ENCODE measurements around the gene NRG2.

Gene NRG2

GRCh38 chr5:139845846-139846681, 197.0 kb downstream of the NRG2 start:
- TF ChIP-seq OSR1 (CRISPR knock-in tag; IDR thresholded peaks at IDR 0.05): no peak
- no peak for ATAC-seq

GRCh38 chr5:139844472-139845145, 198.5 kb downstream of the NRG2 start:
- TF ChIP-seq GLIS3 (CRISPR knock-in tag; IDR thresholded peaks at IDR 0.05) (no peak), RARB (CRISPR knock-in tag; IDR thresholded peaks at IDR 0.05) (no peak)
- peak; percentile 88 for ATAC-seq

- no peak for ATAC-seq
- TF ChIP-seq ZFP3 (CRISPR knock-in tag; IDR thresholded peaks at IDR 0.05) (no peak), PPARA (CRISPR knock-in tag; IDR thresholded peaks at IDR 0.05; ENCODE audit: borderline replicate concordance) (no peak), GLIS3 (CRISPR knock-in tag; IDR thresholded peaks at IDR 0.05) (no peak), ZNF8 (CRISPR knock-in tag; IDR thresholded peaks at IDR 0.05) (no peak), RARB (CRISPR knock-in tag; IDR thresholded peaks at IDR 0.05) (no peak), ZC3H10 (CRISPR knock-in tag; IDR thresholded peaks at IDR 0.05) (no peak), BACH2 (CRISPR knock-in tag; IDR thresholded peaks at IDR 0.05; ENCODE audit: borderline replicate concordance) (no peak), TCF4 (CRISPR knock-in tag; IDR thresholded peaks at IDR 0.05; ENCODE audit: borderline replicate concordance) (no peak), CSRNP3 (CRISPR knock-in tag; IDR thresholded peaks at IDR 0.05) (no peak), ISL1 (CRISPR knock-in tag; IDR thresholded peaks at IDR 0.05) (no peak), TOX (CRISPR knock-in tag; IDR thresholded peaks at IDR 0.05; ENCODE audit: borderline replicate concordance) (no peak), ZNF70 (CRISPR knock-in tag; IDR thresholded peaks at IDR 0.05) (no peak), CREB5 (CRISPR knock-in tag; IDR thresholded peaks at IDR 0.05; ENCODE audit: low read depth) (no peak), ZNF565 (CRISPR knock-in tag; conservative IDR thresholded peaks at IDR 0.05; ENCODE audit: low read depth) (no peak), PATZ1 (CRISPR knock-in tag; IDR thresholded peaks at IDR 0.05; ENCODE audit: borderline replicate concordance) (no peak), ARNTL (CRISPR knock-in tag; IDR thresholded peaks at IDR 0.05; ENCODE audit: borderline replicate concordance, low read depth) (no peak), SNAI2 (CRISPR knock-in tag; IDR thresholded peaks at IDR 0.05) (no peak)
Observed at GRCh38 chr5:139843991-139844390, 199.1 kb downstream of the NRG2 start.

GRCh38 chr5:139842321-139842720, 200.8 kb downstream of the NRG2 start:
- TF ChIP-seq ZNF70 (CRISPR knock-in tag; IDR thresholded peaks at IDR 0.05) (no peak), ZFP3 (CRISPR knock-in tag; IDR thresholded peaks at IDR 0.05) (no peak), TSHZ2 (CRISPR knock-in tag; IDR thresholded peaks at IDR 0.05) (no peak), ARNTL (CRISPR knock-in tag; IDR thresholded peaks at IDR 0.05; ENCODE audit: borderline replicate concordance, low read depth) (no peak), ESRRG (CRISPR knock-in tag; IDR thresholded peaks at IDR 0.05) (no peak), ZFP30 (CRISPR knock-in tag; IDR thresholded peaks at IDR 0.05) (no peak), TOX (CRISPR knock-in tag; IDR thresholded peaks at IDR 0.05; ENCODE audit: borderline replicate concordance) (no peak), ZNF565 (CRISPR knock-in tag; conservative IDR thresholded peaks at IDR 0.05; ENCODE audit: low read depth) (no peak), POU6F1 (CRISPR knock-in tag; IDR thresholded peaks at IDR 0.05; ENCODE audit: borderline replicate concordance, low read depth) (no peak), ISL1 (CRISPR knock-in tag; IDR thresholded peaks at IDR 0.05) (no peak), OSR1 (CRISPR knock-in tag; IDR thresholded peaks at IDR 0.05) (no peak), PPARA (CRISPR knock-in tag; IDR thresholded peaks at IDR 0.05; ENCODE audit: borderline replicate concordance) (no peak), GLIS3 (CRISPR knock-in tag; IDR thresholded peaks at IDR 0.05) (no peak), CSRNP3 (CRISPR knock-in tag; IDR thresholded peaks at IDR 0.05) (no peak), ZNF8 (CRISPR knock-in tag; IDR thresholded peaks at IDR 0.05) (no peak), RARB (CRISPR knock-in tag; IDR thresholded peaks at IDR 0.05) (no peak), ZC3H10 (CRISPR knock-in tag; IDR thresholded peaks at IDR 0.05) (no peak), TCF4 (CRISPR knock-in tag; IDR thresholded peaks at IDR 0.05; ENCODE audit: borderline replicate concordance) (no peak)
- ATAC-seq: no peak
